NB4 (cell line): ENCODE results near the gene ITCH.

ENCODE experiments used
- CTCF ChIP-seq: IDR thresholded peaks from one replicate; pipeline ENCODE4 v1.5.1; 2012; ENCODE audit warnings: low read depth, low read length
- MAX ChIP-seq: IDR thresholded peaks from 2 replicates; pipeline ENCODE4 v1.6.1; 2011; ENCODE audit warnings: low read depth, low read length
- MYC ChIP-seq: IDR thresholded peaks from 2 replicates; pipeline ENCODE4 v1.6.1; 2011; ENCODE audit warnings: low read depth, low read length
- POLR2A ChIP-seq: IDR thresholded peaks from 2 replicates; pipeline ENCODE4 v1.6.1; 2011; ENCODE audit warnings: mild to moderate bottlenecking; ENCODE audit not compliant: insufficient read length; ENCODE audit errors: extremely low read depth

GRCh38 chr20:34516247-34517113, 153.4 kb downstream of the ITCH start, which contains the start of gene DYNLRB1:
- TF ChIP-seq CTCF (no peak), POLR2A (peak; percentile 82), MYC (no peak), MAX (no peak)
